DMS 273 treated with DMSO at 0.1 percent for 48 hours (cell line): ENCODE results near the gene PRR19.
A peak's percentile ranks its signal among the peaks of the same experiment; 100 is the strongest.

Experiments
- DNase-seq: peaks from one replicate; lab custom pipeline; 2025; lab: John Stamatoyannopoulos, UW

PRR19 gene

DNA sequence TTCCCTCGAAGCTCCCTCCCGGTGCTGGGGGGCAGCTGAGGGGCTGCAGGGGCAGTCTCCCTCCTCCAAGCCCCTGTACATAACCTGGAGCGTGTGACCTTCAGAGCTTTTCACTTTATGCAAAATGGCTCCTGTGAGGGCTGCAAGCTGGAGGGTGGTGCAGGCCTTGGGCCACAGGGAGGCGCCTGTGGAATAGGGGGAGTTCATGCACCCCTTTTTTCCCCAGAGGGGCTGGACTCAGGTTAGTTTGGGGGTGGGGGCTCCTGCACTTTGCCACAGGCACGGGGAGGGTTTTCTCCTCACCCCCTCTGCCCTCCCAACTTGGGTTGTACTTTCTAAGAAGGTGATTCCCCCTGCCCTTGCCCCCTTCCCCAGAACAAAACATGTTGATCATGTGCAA lies 6.6 kb upstream of the PRR19 start:
- DNase-seq = no peak

DNA sequence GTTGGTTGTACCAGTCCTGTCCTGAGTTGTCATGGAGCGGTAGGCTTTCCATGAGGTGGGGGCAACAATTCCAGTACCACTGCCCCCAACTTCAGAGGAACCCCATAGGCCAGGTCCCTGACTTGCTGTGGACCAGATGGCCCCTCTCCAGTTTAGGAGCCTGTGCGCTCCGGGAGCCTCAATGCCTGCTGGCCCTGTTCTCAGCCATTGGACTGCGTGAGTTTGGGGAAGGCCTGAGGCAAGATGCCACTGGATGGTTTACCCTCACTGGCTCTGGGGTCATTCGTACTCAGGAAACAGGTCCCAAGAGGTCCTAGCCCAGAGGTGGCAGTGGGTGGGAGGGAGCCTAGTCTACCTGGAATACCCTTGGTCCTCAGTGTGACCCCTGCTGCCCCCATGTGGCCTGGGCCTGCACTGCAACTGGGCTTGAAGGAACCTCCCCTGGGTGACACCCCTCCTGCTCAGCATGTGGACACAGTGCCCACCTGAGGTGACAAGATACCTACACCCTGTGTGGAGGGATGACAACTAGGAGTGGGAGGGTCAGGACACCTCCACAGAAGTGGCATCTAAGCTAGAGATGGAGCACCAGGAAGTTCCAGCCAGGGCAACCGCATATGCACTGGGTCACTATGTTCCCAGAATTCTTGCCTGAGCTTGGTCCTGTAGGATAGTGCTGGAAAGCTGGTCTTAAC lies 6.0 kb upstream of the PRR19 start:
- no peak for DNase-seq

DNA sequence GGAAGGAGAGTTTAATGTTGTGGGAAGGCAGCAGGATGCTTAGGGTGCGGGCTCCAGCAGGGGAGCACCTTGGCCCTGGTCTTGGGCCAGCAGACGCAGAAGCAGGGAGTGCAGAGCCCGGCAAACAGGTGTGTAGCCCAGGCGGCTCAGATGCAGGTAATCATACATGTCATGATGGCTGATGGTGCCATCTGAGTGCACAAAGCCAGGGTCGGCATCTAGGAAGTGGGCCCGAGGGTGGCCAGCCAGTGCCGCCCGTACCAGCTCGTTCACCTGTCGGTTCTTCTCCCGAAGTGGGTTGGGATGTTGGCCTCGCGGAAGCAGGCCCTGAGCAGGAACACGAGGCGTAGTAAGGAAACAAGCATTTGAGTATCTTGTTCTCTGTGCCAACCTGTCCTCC lies 4.9 kb upstream of the PRR19 start:
- no peak for DNase-seq

DNA sequence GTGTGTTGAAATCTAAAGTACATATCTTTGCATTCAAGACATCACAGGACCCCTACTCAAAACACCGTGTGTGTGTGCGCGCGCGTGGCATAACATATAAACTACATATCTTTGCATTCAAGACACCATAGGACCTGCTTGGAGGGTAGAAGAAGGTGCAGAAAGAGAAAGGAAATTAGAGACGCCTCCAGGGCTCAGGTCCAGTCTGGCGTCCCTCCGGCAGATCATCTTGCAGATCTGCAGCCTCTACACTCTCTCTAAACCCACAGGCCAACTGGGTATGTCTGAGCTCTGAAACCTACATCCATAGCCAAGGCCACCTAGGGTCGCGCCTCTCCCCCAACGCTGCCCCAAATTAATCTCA lies 1.2 kb downstream of the PRR19 start:
- no peak for DNase-seq

DNA sequence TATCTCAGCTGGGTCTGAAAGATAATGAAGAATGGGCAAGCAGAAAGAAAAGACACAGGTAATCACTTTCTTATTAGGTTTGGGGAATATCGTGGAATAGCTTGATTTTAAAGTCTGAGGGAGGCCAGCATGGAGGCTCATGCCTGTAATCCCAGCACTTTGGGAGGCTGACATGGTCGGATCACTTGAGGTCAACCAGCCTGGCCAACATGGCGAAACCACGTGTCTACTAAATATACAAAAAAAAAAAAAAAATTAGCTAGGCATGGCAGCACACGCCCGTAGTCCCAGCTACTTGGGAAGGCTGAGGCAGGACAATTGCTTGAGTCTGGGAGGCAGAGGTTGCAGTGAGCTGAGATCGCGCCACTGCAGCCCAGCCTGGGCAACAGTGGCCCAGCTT lies 1.9 kb downstream of the PRR19 start:
- DNase-seq = no peak

DNA sequence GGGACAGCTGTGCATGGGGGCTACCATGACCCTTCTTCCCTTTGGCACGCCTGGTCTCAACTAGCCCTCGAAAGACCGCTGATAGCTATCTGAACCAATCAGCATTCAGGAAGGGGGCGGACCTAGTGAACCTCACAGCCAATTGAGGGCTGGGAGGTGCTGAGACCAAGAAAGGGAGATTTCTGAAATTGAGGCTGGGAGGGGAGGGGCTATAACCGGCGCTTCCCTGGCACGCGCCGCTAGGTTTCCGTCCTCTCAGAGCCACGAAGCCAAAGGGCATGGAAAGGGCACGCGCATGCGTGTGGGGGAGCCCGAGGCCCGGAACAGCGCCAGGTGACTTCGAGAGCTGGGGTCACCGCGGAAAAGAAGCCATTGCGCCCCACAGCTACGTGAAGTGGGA lies 4.7 kb downstream of the PRR19 start:
- no peak for DNase-seq

DNA sequence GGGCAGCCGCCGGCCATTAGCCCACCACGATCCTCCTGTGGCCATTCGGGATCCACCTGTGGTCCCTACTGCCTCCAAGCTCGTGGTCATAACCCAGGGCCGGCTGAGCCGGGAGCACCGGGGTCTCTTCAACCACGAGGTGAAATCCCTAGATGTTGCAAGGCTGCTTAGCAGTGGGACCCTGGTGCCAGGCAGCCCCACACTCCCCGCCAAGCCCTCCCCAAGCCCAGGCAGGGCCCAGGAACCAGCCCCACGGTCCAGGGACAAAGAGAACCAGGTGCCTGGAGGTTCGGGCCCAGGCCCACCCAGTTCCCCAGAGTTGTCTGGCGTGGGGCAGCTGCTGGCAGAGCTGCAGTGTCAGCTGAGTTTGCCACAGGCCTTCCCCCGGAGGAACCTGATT lies 7.8 kb downstream of the PRR19 start:
- DNase-seq = no peak

DNA sequence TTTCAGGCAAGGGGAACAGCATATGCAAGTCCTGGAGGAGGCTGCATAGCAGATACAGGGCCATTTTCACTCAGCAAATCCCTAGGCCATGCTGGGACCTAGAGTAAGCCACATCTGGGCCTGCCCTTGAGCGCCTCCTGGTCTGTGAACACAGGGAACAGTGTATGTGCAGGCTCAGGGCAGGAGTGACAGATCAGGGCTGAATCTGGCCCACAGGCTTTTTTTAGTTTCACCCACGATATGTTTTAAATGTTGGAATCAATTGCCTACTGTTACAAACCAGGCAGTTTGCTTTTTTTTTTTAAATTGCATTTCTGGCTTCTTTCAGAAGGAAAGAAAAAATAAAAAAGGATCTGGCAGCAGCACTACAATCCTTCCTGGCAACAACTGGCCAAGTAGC lies 9.7 kb downstream of the PRR19 start:
- no peak for DNase-seq

DNA sequence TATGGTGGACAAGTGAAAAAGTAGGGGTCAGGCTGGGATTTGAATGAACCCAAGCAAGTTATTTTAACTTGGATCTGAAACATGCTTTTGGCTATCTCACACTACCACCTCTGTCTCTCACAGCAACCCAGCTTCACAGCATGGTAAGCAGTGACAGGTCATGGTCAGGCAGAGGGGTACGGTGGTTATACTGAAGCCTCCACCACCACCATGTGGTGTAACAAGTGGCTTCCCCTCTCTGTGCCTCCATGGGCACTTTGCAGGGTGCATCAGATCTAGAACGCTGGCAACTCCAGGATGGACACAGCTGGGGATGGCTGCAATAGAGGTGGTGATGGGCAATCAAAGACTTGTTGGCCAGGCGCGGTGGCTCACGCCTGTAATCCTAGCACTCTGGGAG lies 10.4 kb downstream of the PRR19 start:
- DNase-seq = no peak

DNA sequence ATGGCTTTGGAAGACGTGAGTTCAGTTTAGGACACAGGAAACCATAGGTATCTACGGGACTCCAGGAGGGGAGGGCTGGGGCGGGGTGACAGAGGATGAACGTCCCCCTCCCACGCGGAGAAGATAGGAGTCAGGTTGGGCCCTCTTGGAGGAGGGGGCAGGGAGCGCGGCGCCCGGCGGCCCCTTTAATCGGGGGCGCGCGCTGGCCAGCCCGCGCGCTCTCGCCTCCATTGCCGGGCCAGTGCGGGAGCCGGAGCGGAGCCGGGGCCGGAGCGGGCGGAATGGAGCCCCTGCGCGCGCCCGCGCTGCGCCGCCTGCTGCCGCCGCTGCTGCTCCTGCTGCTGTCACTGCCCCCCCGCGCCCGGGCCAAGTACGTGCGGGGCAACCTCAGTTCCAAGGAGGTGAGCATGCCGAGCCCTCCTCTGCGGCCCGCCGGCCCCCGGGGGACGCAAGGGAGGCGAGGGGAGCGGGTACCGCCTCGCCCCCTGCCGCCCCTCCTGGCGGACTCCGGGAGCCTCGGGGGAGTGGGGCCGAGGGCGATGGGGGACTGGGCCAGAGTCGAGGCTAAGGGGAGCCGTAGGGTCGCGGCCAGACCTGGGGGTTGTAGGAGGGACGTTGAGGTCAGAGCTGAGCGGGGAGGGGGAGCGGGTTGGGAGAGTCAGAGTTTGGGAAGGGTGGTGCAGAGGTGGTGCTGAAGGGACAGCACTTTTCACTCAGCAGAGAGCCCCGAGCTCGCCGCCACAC lies 11.3 kb downstream of the PRR19 start, which contains the start of gene TMEM145:
Gene TMEM145, plus strand, starts transcription at position 214 of the 744 bp plus-strand sequence. Its CDS starts 68 bp downstream, at position 282.
- peak; percentile 23 for DNase-seq

DNA sequence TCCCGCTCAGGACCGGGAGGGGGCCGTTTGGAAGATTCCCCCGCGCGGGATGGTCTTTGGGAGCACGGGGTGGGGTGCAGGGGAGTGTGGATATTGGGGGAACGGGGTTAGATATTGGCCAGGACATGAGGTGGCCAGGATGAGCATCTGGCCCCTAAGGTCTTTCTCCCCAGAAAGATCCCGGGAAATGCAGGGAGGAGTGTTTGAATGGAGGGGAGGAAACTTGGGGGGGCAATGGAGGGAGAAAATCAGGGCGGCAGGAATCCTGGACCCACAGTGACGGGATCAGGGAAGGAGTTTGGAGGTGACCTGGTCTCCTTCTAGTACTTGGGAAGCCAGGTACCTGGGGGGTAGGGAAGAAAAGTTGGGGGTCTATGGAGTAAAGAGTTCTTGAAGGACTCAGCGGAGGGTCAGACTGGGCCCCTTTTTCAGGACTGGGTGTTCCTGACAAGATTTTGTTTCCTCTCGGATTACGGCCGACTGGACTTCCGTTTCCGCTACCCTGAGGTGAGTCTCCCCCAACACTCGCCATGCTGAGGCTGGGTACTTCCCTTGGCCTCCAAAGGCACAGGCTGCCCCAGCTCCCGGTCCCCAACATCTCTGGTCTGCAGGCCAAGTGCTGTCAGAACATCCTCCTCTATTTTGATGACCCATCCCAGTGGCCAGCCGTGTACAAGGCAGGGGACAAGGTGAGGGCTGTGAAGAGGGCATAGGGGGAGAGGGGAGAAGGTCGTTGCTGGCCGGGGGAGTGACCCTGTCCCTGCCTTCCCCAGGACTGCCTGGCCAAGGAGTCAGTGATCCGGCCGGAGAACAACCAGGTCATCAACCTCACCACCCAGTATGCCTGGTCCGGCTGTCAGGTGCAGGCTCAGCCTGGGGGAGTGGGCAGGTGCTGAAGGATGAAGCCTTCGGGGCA lies 12.2 kb downstream of the PRR19 start:
- DNase-seq = no peak

DNA sequence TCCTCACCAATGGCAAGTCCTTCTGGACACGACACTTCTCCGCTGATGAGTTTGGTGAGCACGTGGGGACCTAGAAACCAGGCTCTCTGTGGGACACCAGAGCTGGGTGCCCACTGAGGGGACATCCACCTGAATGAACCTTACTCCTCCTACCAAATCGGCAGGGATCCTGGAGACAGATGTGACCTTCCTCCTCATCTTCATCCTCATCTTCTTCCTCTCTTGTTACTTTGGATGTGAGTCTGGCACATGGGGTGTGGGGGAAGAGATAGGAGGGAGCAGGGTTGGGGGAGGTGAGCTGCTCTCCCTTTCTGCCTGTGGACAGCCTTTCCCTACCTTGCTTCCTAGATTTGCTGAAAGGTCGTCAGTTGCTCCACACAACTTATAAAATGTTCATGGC lies 13.1 kb downstream of the PRR19 start:
- DNase-seq = no peak

DNA sequence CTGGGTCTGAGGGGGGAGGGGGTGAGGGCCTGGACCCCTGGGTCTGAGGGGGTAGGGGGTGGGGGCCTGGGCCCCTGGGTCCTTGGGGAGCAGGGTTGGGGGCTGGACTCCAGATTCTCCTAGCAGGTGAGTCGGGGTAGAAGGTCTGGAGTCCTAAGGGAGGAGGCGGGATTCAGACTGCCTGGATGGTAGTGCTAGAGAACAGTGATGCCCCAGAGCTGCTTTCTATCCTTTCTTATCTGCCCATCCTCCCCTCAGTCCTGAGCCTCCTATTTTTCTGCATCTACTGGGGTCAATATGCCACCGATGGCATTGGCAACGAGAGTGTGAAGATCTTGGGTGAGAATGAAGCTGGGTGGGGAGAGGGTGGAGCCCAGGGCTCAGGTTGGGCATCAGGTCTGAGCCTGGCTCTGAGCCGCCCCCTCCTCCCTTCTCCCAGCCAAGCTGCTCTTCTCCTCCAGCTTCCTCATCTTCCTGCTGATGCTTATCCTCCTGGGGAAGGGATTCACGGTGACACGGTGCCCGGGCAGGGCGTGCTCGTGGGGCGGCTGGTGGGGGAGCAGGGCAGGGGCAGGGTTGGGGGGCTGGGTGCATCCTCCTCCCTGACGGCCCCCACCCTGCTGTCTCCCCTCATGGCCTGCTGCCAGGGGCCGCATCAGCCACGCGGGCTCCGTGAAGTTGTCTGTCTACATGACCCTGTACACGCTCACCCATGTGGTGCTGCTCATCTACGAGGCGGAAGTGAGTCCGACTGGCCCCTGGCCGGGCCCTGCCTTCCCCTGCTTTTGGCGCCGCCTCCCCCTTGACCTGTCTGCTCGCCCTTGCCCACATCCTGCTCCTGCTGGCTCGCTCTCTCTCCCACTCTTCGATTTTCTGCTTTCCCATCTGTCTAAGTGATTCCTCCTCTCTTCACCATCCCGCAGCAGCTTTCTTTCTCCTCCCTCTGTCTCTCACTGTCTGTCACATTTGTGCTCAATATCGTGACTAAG lies 14.6 kb downstream of the PRR19 start:
- DNase-seq = no peak

DNA sequence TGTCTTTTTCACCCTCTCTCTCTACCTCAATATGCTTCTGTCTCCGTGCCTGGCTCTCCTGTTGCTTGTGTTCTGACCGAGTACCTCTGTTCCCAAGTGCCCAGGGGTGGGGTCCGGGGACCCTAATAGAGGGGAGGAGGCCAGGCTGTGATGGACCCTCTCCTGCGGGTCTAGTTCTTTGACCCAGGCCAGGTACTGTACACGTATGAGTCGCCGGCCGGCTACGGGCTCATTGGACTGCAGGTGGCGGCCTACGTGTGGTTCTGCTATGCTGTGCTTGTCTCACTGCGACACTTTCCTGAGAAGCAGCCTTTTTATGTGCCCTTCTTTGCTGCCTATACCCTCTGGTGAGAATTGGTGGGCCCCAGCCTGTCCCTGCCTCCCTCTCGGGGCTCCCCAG lies 15.6 kb downstream of the PRR19 start:
- no peak for DNase-seq

DNA sequence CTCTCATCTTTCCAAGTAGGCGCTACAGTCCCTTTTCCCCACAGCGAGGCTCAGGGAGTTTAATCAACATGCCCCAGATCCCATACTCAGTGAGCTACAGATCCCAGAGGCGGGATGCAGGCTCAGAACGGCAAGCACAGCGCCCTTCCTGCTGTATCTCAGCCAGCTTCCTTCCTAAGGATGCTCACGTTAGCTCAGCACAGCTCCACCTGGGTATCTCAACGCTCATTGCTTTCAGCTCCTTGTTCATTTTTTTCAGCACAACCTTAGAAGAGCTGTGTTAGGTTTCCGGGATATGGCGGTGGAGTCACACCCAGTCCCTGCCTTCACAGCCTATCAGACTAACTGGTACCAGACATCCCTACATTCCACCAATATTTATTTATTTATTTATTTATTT lies 20.4 kb downstream of the PRR19 start:
- DNase-seq = no peak

DNA sequence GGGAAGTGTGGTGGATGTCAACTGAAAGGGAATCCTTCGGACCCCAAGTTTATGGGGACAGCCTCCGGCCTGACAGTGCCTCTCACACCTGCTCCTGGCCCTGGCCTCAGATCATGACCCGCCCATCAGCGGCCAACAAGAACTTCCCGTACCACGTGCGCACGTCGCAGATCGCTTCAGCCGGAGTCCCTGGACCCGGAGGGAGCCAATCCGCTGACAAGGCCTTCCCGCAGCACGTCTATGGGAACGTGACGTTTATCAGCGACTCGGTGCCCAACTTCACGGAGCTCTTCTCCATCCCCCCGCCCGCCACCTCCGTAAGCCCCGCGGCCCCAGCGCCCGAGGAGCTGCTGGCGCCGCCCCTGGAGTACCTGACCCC lies 21.5 kb downstream of the PRR19 start:
- DNase-seq = no peak

DNA sequence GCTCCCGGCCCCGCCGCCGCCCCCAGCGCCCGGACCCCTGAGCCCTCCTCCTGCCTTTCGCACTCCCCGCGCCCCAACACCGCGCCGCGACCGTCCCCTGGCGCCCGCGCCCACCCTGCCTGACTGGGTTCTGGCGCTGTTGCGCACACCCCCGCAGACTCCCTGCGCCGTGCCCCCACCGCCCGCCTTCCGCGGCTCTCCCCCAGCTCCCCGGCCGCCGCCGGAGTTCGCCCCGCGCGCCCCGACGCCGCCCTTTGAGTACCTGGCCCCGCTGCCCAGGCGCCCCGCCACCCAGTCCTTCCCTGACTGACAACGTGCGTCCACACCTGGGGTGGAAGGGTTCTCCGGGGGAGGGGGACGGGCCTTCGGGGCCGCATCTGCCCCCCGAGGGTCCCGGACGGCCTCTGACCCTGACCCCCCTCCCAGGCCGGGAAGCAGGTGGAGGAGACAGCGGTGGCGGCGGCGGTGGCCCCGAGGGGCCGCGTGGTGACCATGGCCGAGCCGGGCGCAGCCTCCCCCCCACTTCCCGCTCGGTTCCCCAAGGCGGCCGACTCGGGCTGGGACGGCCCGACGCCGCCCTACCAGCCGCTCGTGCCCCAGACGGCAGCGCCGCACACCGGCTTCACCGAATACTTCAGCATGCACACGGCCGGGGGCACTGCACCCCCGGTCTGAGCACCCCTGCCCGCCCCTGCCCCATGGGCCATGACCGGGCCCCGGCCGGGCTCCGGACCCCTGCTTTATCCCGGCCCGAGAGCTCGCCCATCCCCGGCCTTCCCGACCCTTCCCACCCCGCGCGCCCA lies 22.1 kb downstream of the PRR19 start:
- DNase-seq = no peak

DNA sequence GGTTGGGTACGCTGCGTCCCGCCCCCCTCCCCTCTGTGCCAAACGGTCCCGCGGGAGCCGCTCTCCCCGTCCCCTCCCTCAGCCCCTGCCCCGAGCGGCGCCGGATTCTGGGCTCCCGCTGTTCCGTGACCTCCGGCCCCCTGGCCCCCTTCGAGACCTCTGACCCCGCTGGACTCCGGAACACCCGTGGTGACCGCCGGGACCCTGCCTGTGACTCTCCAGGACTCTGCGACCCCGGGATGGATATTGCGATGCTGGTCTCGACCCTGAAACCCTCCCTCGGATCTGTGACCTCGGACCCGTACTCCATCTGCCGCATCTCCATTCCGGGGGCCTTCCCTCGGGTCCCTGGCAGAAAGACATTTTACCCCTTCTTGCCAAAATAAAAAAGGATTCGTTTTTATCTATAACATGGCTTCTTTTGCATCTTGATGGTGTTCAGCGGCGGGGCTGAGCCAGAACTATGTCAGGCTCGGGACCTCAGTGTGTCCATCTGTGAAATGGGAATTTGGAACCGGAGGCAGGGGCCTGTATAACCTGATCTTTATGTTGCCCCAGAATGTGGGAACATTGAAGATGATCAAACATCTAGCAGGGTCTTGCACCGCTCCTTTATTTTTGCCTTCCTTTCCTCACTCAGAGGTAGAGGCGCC lies 22.8 kb downstream of the PRR19 start:
- DNase-seq = no peak

DNA sequence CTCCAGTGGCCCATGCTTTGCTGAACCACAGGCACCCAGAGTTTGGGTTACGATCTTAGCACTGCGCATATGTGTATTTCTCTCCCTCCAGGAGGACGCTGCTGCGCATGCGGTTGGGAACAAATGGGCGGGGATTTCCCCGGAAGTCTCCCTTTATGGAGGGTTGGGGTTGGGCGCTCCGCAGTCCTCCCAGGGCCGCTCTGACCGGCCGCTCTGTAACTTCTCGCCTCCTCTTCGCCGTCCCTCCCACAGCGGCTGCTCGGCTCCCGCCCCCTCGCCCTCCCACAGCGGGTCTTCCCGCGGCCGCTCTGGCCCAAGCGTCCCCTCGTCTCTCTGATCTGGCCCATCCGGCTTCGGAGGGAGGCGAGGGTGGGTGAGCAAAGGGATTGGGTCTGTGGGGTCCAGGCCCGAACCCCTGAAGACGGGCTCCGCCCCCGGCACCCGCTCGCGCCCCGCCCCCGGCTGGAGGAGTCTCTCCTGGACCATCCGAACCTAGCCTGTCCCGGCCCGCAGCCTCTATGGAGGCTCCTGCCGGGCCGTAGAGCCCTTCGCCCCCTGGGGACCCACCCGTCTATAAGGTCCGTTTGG lies 23.5 kb downstream of the PRR19 start, which contains the start of gene MEGF8:
Gene MEGF8, plus strand, starts transcription at position 328 of the 588 bp plus-strand sequence. CDS start 609 bp downstream, outside the sequence.
- DNase-seq = peak; percentile 98
